Esophagus squamous epithelium (tissue), 5 donors: ENCODE measurements around the gene AIFM3. TPM values are rescaled to one million over a fixed set of nuclear protein-coding genes. Genes with fewer than 3 reads are reported as not detected.

Experiments
- DNase-seq: peaks from one replicate; lab custom pipeline; 2025; lab: John Stamatoyannopoulos, UW
- H3K27ac ChIP-seq, 4 donors: fragments of 200-600 bp; sonication (generic); one replicate each; pipeline ENCODE4 v1.5.1; 2016 to 2019; ENCODE audit warnings: mild to moderate bottlenecking in 1 of 4
- H3K27me3 ChIP-seq, 4 donors: fragments of 200-600 bp; sonication (generic); 1 replicate in 3 of 4; 2 replicates in 1 of 4; pipeline versions ENCODE4 v1.5.1 to v1.6.0; 2017 to 2021; ENCODE audit warnings: antibody characterized with exemption in 1 of 4
- H3K36me3 ChIP-seq, 3 donors: fragments of 200-600 bp; sonication (generic); one replicate each; pipeline ENCODE4 v1.5.1; 2016 to 2019
- H3K4me1 ChIP-seq, 3 donors: fragments of 200-600 bp; sonication (generic); one replicate each; pipeline ENCODE4 v1.5.1; 2017 to 2019
- H3K4me3 ChIP-seq, 4 donors: fragments of 200-600 bp; sonication (generic); 1 replicate in 3 of 4; 2 replicates in 1 of 4; pipeline ENCODE4 v1.5.1; 2016 to 2019; ENCODE audit warnings: mild to moderate bottlenecking in 2 of 4, moderate library complexity in 1 of 4
- H3K9me3 ChIP-seq, 3 donors: fragments of 200-600 bp; sonication (generic); one replicate each; pipeline ENCODE4 v1.5.1; 2016 to 2019
- POLR2A ChIP-seq, 4 donors: fragments of 450-650 bp; IDR thresholded peaks; one replicate each; pipeline ENCODE4 v1.6.1; 2017; ENCODE audit warnings: antibody characterized with exemption in 4 of 4, mild to moderate bottlenecking in 4 of 4, moderate library complexity in 3 of 4
- WGBS, 2 donors: methylation state at CpG; one replicate each; pipeline ENCODE4 v1.1.5; 2018; 5-methylcytosine and 5-hydroxymethylcytosine counted together
- intact Hi-C: fragments of 100-400 bp; cut with DNase I; formaldehyde crosslinking; loops from one replicate; pipeline ENCODE4 v1.15.0; 2022
- total RNA-seq, 4 donors: library from RNA; depleted of rRNA; stranded (reverse); fragments of >200 nt; gene quantifications; one replicate each; pipeline ENCODE4 v1.1.0, GENCODE V29; 2016
- TF ChIP-seq, protein P1 (sequence below), 6 experiments: fragments of 450-650 bp in 4 of 6; fragments of 200-600 bp in 2 of 6; sonication (generic) in 2 of 6; IDR thresholded peaks; one replicate each; pipeline ENCODE4 v1.5.1; 2016 to 2019; ENCODE audit warnings: antibody characterized with exemption in 6 of 6, mild to moderate bottlenecking in 4 of 6, moderate library complexity in 4 of 6
- donor health status: DM: yes; HTN: yes; CAD: no.

The AIFM3 gene
- total RNA-seq, 4 donors from 2014 or later = 0.30 to 1.9 (median 0.94) TPM

DNA sequence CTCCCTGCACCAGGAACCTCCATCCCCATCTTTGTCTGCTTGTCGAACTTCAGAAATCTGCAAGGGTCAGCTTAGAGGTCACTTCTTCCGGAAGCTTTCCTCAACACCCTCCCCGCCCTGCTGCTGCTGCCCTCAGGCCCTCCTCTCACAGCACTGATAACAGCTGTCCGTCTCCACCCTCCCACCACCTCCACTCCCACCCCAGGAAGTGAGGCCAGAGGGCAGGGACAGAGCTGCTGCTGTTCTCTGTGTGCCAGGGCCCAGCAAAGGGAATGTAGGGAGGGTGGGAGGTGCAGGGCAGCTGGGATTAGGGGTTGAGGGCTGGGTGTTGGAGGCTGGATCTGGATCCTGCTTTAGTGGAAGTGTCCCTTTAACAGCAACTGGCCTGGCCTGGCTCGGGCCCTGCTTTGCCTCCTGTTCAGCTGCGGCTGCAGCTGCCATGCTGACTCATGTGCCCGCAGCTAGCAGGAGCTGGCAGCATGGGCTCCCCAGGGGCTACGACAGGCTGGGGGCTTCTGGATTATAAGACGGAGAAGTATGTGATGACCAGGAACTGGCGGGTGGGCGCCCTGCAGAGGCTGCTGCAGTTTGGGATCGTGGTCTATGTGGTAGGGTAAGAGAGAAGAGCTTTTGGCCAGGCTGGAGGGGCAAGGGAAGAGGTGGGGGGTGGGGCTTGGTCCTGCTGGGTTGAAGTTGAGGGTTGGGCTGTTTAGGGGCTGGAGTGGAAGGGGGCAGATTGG, 47.8 kb downstream of the AIFM3 start, which contains the start of gene P2RX6:
Gene P2RX6 (plus strand): TSS at position 440 of the 740 bp plus-strand sequence. CDS start 10 bp downstream, at position 450.
- H3K27me3 ChIP-seq = no peaks in the 10 kb centered on the region
- H3K36me3 ChIP-seq = no peaks in the 10 kb centered on the region
- H3K9me3 ChIP-seq = no peaks in the 10 kb centered on the region
- 18 to 28% methylated on average over 11 of the region's 12 CpGs for WGBS, 2 donors
- TF ChIP-seq, protein P1, sequence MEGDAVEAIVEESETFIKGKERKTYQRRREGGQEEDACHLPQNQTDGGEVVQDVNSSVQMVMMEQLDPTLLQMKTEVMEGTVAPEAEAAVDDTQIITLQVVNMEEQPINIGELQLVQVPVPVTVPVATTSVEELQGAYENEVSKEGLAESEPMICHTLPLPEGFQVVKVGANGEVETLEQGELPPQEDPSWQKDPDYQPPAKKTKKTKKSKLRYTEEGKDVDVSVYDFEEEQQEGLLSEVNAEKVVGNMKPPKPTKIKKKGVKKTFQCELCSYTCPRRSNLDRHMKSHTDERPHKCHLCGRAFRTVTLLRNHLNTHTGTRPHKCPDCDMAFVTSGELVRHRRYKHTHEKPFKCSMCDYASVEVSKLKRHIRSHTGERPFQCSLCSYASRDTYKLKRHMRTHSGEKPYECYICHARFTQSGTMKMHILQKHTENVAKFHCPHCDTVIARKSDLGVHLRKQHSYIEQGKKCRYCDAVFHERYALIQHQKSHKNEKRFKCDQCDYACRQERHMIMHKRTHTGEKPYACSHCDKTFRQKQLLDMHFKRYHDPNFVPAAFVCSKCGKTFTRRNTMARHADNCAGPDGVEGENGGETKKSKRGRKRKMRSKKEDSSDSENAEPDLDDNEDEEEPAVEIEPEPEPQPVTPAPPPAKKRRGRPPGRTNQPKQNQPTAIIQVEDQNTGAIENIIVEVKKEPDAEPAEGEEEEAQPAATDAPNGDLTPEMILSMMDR (IDR thresholded peaks at IDR 0.05) = no peak
- TF ChIP-seq POLR2A (IDR thresholded peaks at IDR 0.05) = no peak
- peak within 1 kb of the TSS; percentile 26 to 67 (median 48) for H3K4me3 ChIP-seq
- peak within 1 kb of the TSS; percentile 30 to 88 (median 76) for H3K27ac ChIP-seq
- H3K4me1 ChIP-seq = peaks cover 22 to 28% (median 23%) of the 10 kb centered on the region in 3 donors
- intact Hi-C loops = no loop called here
- DNase-seq = no peak

GRCh38 chr22:21015466-21016006, 48.5 kb downstream of the AIFM3 start:
- WGBS, 2 donors = 70 to 79% methylated on average over 5 to 8 of the region's 10 CpGs
- Histone ChIP-seq H3K27ac (no peak overlapping the region), H3K27me3 (no peaks in the 10 kb centered on the region), H3K4me3 (no peak overlapping the region), H3K9me3 (no peaks in the 10 kb centered on the region), H3K36me3 (no peaks in the 10 kb centered on the region), H3K4me1 (peaks cover 22 to 28% (median 23%) of the 10 kb centered on the region in 3 donors)
- no peak for TF ChIP-seq POLR2A (IDR thresholded peaks at IDR 0.05)
- TF ChIP-seq, protein P1 (IDR thresholded peaks at IDR 0.05) = no peak
- intact Hi-C loops = no loop called here
- no peak for DNase-seq

- Histone ChIP-seq H3K9me3 (no peaks in the 10 kb centered on the region), H3K36me3 (no peaks in the 10 kb centered on the region), H3K27me3 (no peaks in the 10 kb centered on the region), H3K27ac (no peak overlapping the region), H3K4me3 (no peak overlapping the region), H3K4me1 (peaks cover 22 to 28% (median 23%) of the 10 kb centered on the region in 3 donors)
- WGBS, 2 donors = 84 to 89% methylated on average over 13 of the region's 13 CpGs
- no peak for DNase-seq
- TF ChIP-seq, protein P1 (IDR thresholded peaks at IDR 0.05) = no peak
- no peak for TF ChIP-seq POLR2A (IDR thresholded peaks at IDR 0.05)
- intact Hi-C loops = no loop called here
These were observed 49.8 kb downstream of the AIFM3 start for GRCh38 chr22:21016644-21017420.

DNA sequence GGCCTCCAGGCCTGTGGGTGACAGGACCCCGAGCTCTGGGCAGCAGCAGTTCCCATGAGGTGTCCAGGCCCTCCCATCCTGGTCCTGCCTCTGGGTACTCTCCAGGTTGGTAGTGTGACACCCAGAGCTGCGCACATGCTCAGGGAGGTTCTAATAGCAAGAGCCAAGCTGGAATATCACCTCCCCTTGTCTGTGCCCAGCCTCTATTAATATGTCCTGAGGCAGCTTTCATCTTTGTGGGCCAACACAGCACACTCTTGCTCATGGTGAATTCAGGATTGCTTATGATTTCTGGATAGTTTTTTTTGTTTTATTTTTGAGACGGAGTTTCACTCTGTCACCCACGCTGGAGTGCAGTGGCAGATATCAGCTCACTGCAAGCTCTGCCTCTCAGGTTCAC, 51.3 kb downstream of the AIFM3 start:
- Histone ChIP-seq H3K27me3 (no peaks in the 10 kb centered on the region), H3K4me3 (no peak overlapping the region), H3K36me3 (no peaks in the 10 kb centered on the region), H3K4me1 (peaks cover 22 to 25% (median 23%) of the 10 kb centered on the region in 3 donors), H3K27ac (no peak overlapping the region), H3K9me3 (no peaks in the 10 kb centered on the region)
- intact Hi-C loops = no loop called here
- 94 to 95% methylated on average over 4 of the region's 4 CpGs for WGBS, 2 donors
- TF ChIP-seq, protein P1 (IDR thresholded peaks at IDR 0.05) = no peak
- TF ChIP-seq POLR2A (IDR thresholded peaks at IDR 0.05) = no peak
- DNase-seq = no peak
